Stimulated activated CD4-positive, alpha-beta T cell treated with anti-CD3 and anti-CD28 coated beads, TNF-alpha, amount 100 ng/mL, for 1 hour (primary cell): ENCODE data around the gene GEMIN2.
"Not testable (repeated sequence)": the region's sequence is repeated elsewhere in the genome, so short reads cannot be mapped to it uniquely, and the experiment has no call there.

Experiments used
- DNase-seq, 3 donors: peaks; one replicate each; pipeline ENCODE4 v3.0.0-alpha.2; 2020; ENCODE audit warnings: low read depth in 3 of 3, low spot score in 1 of 3

GEMIN2 gene

GRCh38 chr14:39114073-39114838 lies at the start of gene GEMIN2:
TSS of gene GEMIN2 (plus strand) at chr14:39114323. CDS start at chr14:39114339, 16 bp downstream.
- peak; percentile 88 to 91 (median 88) for DNase-seq

GRCh38 chr14:39069169-39069805 lies 44.8 kb upstream of the GEMIN2 start:
- not testable (repeated sequence) for DNase-seq

DNA sequence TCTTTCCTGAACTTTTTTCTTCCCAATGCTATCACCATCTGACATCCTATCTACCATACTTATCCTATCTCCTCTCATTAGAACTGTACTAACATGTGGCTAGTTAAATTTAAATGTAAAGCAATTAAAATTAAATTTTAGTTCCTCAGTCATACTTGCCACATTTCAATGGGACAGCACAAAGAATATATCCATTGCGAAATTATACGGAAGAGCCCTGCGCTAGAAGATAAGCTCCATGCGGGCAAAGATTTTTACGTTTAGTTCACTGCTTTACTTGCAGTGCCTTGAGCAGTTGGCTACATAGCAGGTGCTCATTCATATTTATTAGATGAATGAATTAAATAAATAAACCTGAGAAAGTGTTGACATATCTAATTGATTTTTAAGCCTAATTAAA lies 44.2 kb upstream of the GEMIN2 start:
- no peak for DNase-seq

DNA sequence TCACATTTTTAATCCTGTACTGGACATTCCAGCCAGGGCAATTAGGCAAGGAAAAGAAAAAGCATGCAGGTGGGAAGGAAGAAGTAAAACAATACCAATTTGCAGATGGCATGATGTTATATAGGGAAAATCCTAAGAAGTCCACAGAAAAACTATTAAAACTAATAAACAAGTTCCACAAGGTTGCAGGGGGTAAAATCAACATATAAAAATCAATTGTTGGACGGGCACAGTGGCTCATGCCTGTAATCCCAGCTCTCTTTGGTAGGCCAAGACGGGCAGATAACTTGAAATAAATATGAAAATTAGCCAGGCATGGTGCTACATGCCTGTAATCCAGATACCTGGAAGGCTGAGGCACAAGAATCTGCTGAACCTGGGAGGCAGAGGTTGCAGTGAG lies 43.0 kb upstream of the GEMIN2 start:
- DNase-seq: no peak

DNA sequence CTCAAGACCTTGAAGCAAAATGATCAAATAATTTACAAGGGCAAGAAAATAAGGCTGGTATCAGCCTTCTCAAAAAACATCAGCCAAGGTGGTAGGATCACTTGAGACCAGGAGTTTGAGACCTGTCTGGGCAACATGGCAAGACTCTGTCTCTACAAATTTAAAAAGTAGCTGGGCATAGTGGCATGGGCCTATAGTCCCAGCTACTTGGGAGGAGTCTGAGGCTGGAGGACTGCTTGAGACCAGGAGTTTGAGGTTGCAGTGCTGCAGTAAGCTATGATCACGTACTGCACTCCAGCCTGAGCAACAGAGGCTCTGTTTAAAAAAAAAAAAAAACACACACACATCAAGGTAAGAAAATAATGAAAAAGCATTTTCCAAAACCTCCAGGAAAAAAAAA lies 33.2 kb upstream of the GEMIN2 start:
- DNase-seq: no peak

DNA sequence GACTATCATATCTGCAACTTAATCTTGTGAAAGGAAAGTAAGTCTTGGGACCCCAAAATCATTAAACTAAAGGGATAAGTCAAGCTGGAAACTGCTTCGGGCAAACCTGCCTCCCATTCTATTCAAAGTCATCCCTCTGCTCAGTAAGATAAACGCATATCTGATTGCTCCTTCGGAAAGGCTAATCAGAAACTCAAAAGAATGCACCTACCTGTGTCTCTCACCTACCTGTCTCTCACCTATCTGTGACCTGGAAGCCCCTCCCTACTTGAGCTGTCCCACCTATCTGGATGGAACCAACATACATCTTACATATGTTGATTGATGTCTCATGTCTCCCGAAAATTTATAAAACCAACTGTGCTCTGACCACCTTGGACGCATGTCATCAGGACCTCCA lies 31.0 kb upstream of the GEMIN2 start:
- DNase-seq: no peak

- no peak for DNase-seq
Measured at GRCh38 chr14:39085933-39086332, 28.2 kb upstream of the GEMIN2 start.

DNA sequence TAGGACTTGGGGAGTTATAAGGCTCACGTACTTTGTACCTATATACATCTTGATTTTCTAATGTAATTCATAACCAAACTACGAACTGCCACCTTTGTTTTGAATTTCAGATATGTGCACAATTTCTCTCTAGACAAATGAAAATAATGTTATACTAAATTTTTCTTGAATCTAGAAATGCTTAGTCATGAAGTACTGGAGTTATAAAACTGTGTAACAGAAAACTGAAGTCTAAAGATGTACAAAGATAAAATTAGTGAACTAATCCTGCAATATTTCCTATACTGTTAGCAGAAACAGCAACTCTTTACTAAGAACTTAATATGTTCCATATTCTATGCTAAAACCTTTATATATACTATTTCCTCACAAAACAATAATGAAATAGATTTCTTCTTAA lies 26.6 kb upstream of the GEMIN2 start:
- DNase-seq: no peak

GRCh38 chr14:39090548-39091111 lies 23.5 kb upstream of the GEMIN2 start:
- DNase-seq: no peak

- no peak for DNase-seq
Measured at GRCh38 chr14:39091716-39092115, 22.4 kb upstream of the GEMIN2 start.

GRCh38 chr14:39094515-39094914 lies 19.6 kb upstream of the GEMIN2 start:
- DNase-seq: no peak

- DNase-seq: no peak
Measured at GRCh38 chr14:39097159-39097558, 17.0 kb upstream of the GEMIN2 start.

- DNase-seq: not testable (repeated sequence)
Measured at GRCh38 chr14:39099215-39099614, 14.9 kb upstream of the GEMIN2 start.

DNA sequence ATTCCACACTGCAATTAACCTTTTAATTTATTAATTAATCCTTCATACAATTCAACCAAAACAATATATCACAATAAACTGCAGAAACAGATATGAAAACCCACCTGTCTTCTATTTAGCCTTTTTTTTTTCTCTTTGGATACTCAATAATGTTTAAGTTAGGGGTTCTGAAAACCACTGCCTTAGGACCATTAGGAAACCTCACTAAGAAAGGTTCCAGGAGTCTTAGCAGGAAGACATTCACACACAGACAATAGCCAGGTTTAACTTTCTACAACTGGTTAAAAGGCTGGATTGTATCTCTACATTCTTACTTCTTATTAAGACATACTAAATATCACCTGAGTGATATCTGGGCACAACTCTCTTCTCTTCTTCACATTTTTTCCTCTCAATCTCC lies 14.4 kb upstream of the GEMIN2 start:
- DNase-seq: no peak

GRCh38 chr14:39102265-39102968 lies 11.7 kb upstream of the GEMIN2 start:
- no peak for DNase-seq

DNA sequence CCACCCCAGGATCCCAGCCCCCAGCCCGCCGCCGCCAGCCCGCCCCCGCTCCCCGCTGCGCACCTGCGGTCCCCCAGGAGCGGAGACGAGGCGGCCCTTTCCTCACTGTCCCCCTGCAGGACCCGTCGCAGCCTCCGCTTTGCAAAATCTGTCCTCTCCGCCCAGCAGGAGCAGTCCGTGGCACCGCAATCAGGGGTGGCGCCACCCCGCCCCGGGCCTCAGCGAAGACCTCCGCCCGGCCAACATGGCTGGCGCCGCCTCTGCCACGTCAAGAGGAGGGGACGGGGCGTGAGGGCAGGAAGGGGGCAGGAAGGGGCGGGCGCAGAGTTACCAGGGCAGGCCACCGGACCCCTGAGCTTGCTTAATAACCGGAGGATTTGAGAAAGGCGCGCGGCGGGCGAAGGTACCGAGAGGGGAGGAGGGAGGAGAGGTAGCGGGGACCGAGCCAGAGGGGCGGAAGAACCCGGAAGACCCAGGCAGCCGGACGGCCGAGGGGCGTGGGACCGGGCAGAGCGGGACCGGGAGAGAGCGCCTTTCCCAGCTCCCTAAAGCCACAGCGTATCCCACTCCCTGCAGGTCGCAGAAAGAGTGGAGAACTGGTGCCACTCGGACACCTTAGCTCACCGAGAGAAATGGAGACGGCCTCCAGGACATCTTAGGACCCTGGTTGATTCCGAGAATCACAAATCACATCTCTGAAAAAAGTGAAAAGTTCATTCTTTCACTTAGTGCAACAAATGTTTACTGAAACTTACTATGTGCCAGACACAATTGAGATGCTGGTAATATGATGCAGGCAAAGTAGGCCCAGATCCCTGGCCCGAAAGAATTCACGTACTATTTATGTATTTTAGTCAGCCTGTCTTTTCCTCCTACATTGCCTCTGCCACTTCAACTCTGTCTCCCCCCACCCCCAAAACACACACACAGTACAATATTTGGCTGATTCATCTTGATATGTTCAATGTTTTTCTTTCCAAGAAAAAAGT lies 10.9 kb upstream of the GEMIN2 start, which contains the start of gene SEC23A:
SEC23A (minus strand) TSS at position 267 of the 989 bp plus-strand sequence. CDS start 7,117 bp downstream, outside the sequence.
- DNase-seq: peak; percentile 50 to 71 (median 62)

- not testable (repeated sequence) for DNase-seq
Measured at GRCh38 chr14:39104078-39104801, 9.9 kb upstream of the GEMIN2 start.

- DNase-seq: no peak
Measured at GRCh38 chr14:39107591-39107996, 6.5 kb upstream of the GEMIN2 start.

DNA sequence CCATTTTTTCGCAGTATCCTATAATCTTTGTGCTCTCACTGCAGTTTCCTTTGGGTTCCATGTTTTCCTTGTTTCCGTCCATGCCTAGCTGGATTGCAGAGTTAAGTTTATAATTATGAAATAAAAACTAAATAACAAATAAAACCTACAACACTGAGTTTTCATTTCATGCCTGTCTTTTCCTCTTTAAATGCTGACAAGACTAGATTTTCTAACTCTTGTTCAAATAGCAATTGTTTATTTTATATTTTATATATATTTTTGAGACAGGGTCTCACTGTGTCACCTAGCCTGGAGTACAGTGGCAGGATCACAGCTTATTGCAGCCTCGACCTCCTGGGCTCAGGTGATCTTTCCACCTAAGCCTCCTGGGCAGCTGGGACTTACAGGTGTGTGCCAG lies 5.3 kb upstream of the GEMIN2 start:
- no peak for DNase-seq
